ENCODE data around the gene IGFBP4.

DNA sequence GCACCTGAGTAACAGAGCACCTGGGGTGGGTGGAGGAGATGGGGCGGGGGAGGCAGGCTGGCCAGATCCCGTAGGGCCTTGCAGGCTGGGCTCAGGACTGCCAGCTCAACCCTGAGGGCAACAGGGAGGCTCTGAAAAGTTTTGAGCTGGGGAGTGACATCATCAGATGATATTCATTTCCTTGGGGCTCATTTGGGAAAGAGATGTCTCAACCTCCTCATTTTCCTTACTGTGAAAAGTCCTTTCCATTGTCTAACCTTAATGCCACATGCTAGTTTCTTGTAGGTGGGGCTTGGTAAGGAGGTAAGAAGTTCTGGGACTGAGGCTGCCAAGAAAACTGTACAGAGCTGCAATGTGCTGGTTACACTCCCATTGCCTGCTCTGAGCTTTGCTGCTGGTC is 54.4 kb downstream of the IGFBP4 start:
- no peak for TF ChIP-seq NRF1 (IDR thresholded peaks at IDR 0.05; ENCODE audit: low read depth, low read length)
- no peak for TF ChIP-seq JUND (IDR thresholded peaks at IDR 0.05)
- no peak for TF ChIP-seq SMC3 (IDR thresholded peaks at IDR 0.05; ENCODE audit: low read depth, low read length)
- TF ChIP-seq, protein P1, sequence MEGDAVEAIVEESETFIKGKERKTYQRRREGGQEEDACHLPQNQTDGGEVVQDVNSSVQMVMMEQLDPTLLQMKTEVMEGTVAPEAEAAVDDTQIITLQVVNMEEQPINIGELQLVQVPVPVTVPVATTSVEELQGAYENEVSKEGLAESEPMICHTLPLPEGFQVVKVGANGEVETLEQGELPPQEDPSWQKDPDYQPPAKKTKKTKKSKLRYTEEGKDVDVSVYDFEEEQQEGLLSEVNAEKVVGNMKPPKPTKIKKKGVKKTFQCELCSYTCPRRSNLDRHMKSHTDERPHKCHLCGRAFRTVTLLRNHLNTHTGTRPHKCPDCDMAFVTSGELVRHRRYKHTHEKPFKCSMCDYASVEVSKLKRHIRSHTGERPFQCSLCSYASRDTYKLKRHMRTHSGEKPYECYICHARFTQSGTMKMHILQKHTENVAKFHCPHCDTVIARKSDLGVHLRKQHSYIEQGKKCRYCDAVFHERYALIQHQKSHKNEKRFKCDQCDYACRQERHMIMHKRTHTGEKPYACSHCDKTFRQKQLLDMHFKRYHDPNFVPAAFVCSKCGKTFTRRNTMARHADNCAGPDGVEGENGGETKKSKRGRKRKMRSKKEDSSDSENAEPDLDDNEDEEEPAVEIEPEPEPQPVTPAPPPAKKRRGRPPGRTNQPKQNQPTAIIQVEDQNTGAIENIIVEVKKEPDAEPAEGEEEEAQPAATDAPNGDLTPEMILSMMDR (IDR thresholded peaks at IDR 0.05): no peak
- TF ChIP-seq MXI1 (IDR thresholded peaks at IDR 0.05; ENCODE audit: low read depth, low read length): no peak
- no peak for TF ChIP-seq TAF1 (IDR thresholded peaks at IDR 0.05; ENCODE audit: borderline replicate concordance, low read depth, low read length)
- TF ChIP-seq ELF1 (IDR thresholded peaks at IDR 0.05): no peak
- no peak for TF ChIP-seq FOXM1 (IDR thresholded peaks at IDR 0.05; ENCODE audit: low read depth)
- TF ChIP-seq, protein P2, sequence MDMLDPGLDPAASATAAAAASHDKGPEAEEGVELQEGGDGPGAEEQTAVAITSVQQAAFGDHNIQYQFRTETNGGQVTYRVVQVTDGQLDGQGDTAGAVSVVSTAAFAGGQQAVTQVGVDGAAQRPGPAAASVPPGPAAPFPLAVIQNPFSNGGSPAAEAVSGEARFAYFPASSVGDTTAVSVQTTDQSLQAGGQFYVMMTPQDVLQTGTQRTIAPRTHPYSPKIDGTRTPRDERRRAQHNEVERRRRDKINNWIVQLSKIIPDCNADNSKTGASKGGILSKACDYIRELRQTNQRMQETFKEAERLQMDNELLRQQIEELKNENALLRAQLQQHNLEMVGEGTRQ (IDR thresholded peaks at IDR 0.05; ENCODE audit: borderline replicate concordance, low read depth, low read length): no peak
- TF ChIP-seq, protein P3, sequence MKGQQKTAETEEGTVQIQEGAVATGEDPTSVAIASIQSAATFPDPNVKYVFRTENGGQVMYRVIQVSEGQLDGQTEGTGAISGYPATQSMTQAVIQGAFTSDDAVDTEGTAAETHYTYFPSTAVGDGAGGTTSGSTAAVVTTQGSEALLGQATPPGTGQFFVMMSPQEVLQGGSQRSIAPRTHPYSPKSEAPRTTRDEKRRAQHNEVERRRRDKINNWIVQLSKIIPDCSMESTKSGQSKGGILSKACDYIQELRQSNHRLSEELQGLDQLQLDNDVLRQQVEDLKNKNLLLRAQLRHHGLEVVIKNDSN (IDR thresholded peaks at IDR 0.05; ENCODE audit: borderline replicate concordance, low read depth): no peak
